ENCODE data around the gene GLT6D1.

- TF ChIP-seq CTCF (IDR thresholded peaks at IDR 0.05): no peak
- no peak for TF ChIP-seq POLR2A (IDR thresholded peaks at IDR 0.05)
- TF ChIP-seq POLR2AphosphoS5 (IDR thresholded peaks at IDR 0.05): no peak
Measured at GRCh38 chr9:135681161-135681560, 41.8 kb upstream of the GLT6D1 start.
